ENCODE results near the gene NHEJ1. TPM values are rescaled to one million over a fixed set of nuclear protein-coding genes. Genes with fewer than 3 reads are reported as not detected.

Gene NHEJ1
- total and polyA plus RNA-seq, 9 of the 15 experiments (the other 6 are each of a cell fraction or from before 2014, with no cell fraction given), result 9.0 to 23.7 (median 13.9) TPM

- H3K9me3 ChIP-seq (replicated peaks; ENCODE audit: control insufficient read depth, insufficient read depth, low read depth, low read length), result no peaks in the 10 kb centered on the region
- ATAC-seq, result no peak
- POLR2A ChIA-PET, result no interaction called here
- H3K4me3 ChIP-seq, result no peak overlapping the region
- H3K4me2 ChIP-seq (ENCODE audit: insufficient read depth, low read length), result no peak overlapping the region
- DNase-seq (ENCODE audit: extremely low read depth in 1 of 4, low spot score in 3 of 4), result no peak
- H3K9ac ChIP-seq (ENCODE audit: insufficient read depth in 1 of 2, low read depth in 2 of 2, low read length in 2 of 2), result no peak overlapping the region
- no peak overlapping the region for H2AFZ ChIP-seq (ENCODE audit: low read depth, low read length)
- CTCF ChIA-PET (ENCODE audit: low intra/inter-chr PET ratio), result no interaction called here
- H3K79me2 ChIP-seq (ENCODE audit: control insufficient read depth, insufficient read depth, low read length), result no peaks in the 10 kb centered on the region; the same call in 2 of the 3 replicates
- intact Hi-C loops (cut with micrococcal nuclease) (loop anchor here (10.0 kb wide), 1 partner anchor 303 kb away; the partner anchor contains the start of gene WNT6), in situ Hi-C loops (cut with MboI) (loop anchor here (5.0 to 10.0 kb wide), 2 partner anchors 101 to 133 kb away; no protein-coding TSS in a partner anchor)
- no TSS peak for BruUV-seq (replicated peaks)
- 0 out of 3 replicates have a peak, but pooled peaks cover 11% of the 10 kb centered on the region for H3K36me3 ChIP-seq (ENCODE audit: control insufficient read depth, insufficient read depth, low read length)
- H3K9me1 ChIP-seq (ENCODE audit: control insufficient read depth, insufficient read depth, low read length), result no peaks in the 10 kb centered on the region
- no peaks in the 10 kb centered on the region for H3K27me3 ChIP-seq (ENCODE audit: control insufficient read depth in 2 of 2, insufficient read depth in 2 of 2, low read length in 2 of 2)
- TF ChIP-seq CCAR2 (IDR thresholded peaks at IDR 0.05; ENCODE audit: low read depth, low read length), result no peak
- no peak for TF ChIP-seq CEBPG (CRISPR knock-in tag; IDR thresholded peaks at IDR 0.05)
- TF ChIP-seq CEBPG (tag; conservative IDR thresholded peaks at IDR 0.05 in 1 of 2, IDR thresholded peaks at IDR 0.05 in 1 of 2), result no peak
- no peak for TF ChIP-seq ZNF24 (IDR thresholded peaks at IDR 0.05)
- no peaks in the 10 kb centered on the region; the same call in 1 of the 2 replicates for H4K20me1 ChIP-seq (replicated peaks; ENCODE audit: control insufficient read depth, insufficient read depth, low read length)
- H3K4me1 ChIP-seq (replicated peaks in 1 of 2; ENCODE audit: control insufficient read depth in 2 of 2, insufficient read depth in 2 of 2, low read length in 2 of 2), result peaks cover 8 to 13% of the 10 kb centered on the region in 2 experiments; a peak in 4 of 5 replicates
- no peak overlapping the region for H3K27ac ChIP-seq (ENCODE audit: extremely low read depth, low read depth, low read length)
- WGBS (ENCODE audit: insufficient coverage, low coverage, missing lambda C conversion rate), result 66% methylated on average over 4 of the region's 4 CpGs
- no peak for FAIRE-seq
Measured at GRCh38 chr2:219158025-219158424, 2.6 kb downstream of the NHEJ1 start.

GRCh38 chr2:219157396-219157795 lies 3.2 kb downstream of the NHEJ1 start:
- ATAC-seq, result no peak
- TF ChIP-seq TRIM25 (IDR thresholded peaks at IDR 0.05; ENCODE audit: borderline replicate concordance), result no peak
- no peak for TF ChIP-seq ARHGAP35 (IDR thresholded peaks at IDR 0.05; ENCODE audit: partially characterized antibody)
- no peak for TF ChIP-seq SAP30 (IDR thresholded peaks at IDR 0.05; ENCODE audit: borderline replicate concordance, insufficient read depth, low read depth, low read length, poor library complexity, severe bottlenecking)
- no peak for TF ChIP-seq BRCA1 (IDR thresholded peaks at IDR 0.05)
- TF ChIP-seq BRCA1 (CRISPR knock-in tag; IDR thresholded peaks at IDR 0.05), result no peak
- Histone ChIP-seq H4K20me1 (replicated peaks; ENCODE audit: control insufficient read depth, insufficient read depth, low read length) (no peaks in the 10 kb centered on the region; the same call in 1 of the 2 replicates), H3K36me3 (ENCODE audit: control insufficient read depth, insufficient read depth, low read length) (0 out of 3 replicates have a peak, but pooled peaks cover 12% of the 10 kb centered on the region), H3K4me2 (ENCODE audit: insufficient read depth, low read length) (no peak overlapping the region), H2AFZ (ENCODE audit: low read depth, low read length) (no peak overlapping the region), H3K4me1 (replicated peaks in 1 of 2; ENCODE audit: control insufficient read depth in 2 of 2, insufficient read depth in 2 of 2, low read length in 2 of 2) (peaks cover 8 to 13% of the 10 kb centered on the region in 2 experiments; a peak in 4 of 5 replicates), H3K9me1 (ENCODE audit: control insufficient read depth, insufficient read depth, low read length) (no peaks in the 10 kb centered on the region), H3K9me3 (replicated peaks; ENCODE audit: control insufficient read depth, insufficient read depth, low read depth, low read length) (no peaks in the 10 kb centered on the region), H3K27ac (ENCODE audit: extremely low read depth, low read depth, low read length) (no peak overlapping the region), H3K4me3 (no peak overlapping the region), H3K79me2 (ENCODE audit: control insufficient read depth, insufficient read depth, low read length) (no peaks in the 10 kb centered on the region; the same call in 2 of the 3 replicates), H3K27me3 (ENCODE audit: control insufficient read depth in 2 of 2, insufficient read depth in 2 of 2, low read length in 2 of 2) (no peaks in the 10 kb centered on the region), H3K9ac (ENCODE audit: insufficient read depth in 1 of 2, low read depth in 2 of 2, low read length in 2 of 2) (no peak overlapping the region)
- no peak for DNase-seq (ENCODE audit: extremely low read depth in 1 of 4, low spot score in 3 of 4)
- intact Hi-C loops (cut with micrococcal nuclease) (loop anchor here (10.0 kb wide), 1 partner anchor 303 kb away; the partner anchor contains the start of gene WNT6), in situ Hi-C loops (cut with MboI) (loop anchor here (5.0 to 10.0 kb wide), 2 partner anchors 100 to 133 kb away; no protein-coding TSS in a partner anchor)
- ChIA-PET POLR2A (interaction anchor here (0.6 kb wide), 1 partner anchor 12 kb away, joined by 3 read pairs; no protein-coding TSS in a partner anchor), CTCF (ENCODE audit: low intra/inter-chr PET ratio) (no interaction called here)
- no peak for FAIRE-seq
- BruUV-seq (replicated peaks), result no TSS peak
- WGBS (ENCODE audit: insufficient coverage, low coverage, missing lambda C conversion rate), result 67% methylated on average over 8 of the region's 8 CpGs

All from K562 (cell line).